Stimulated activated CD8-positive, alpha-beta memory T cell treated with anti-CD3 and anti-CD28 coated beads, Interleukin-7, amount 100 ng/mL, for 1 hour (primary cell): Measurements from ENCODE around the gene ATG7.
"Not testable (repeated sequence)": the region's sequence is repeated elsewhere in the genome, so short reads cannot be mapped to it uniquely, and the experiment has no call there.

Experiments
- DNase-seq, 2 donors: peaks; one replicate each; pipeline ENCODE4 v3.0.0-alpha.2; 2020; ENCODE audit warnings: low read depth in 2 of 2

The ATG7 gene

DNA sequence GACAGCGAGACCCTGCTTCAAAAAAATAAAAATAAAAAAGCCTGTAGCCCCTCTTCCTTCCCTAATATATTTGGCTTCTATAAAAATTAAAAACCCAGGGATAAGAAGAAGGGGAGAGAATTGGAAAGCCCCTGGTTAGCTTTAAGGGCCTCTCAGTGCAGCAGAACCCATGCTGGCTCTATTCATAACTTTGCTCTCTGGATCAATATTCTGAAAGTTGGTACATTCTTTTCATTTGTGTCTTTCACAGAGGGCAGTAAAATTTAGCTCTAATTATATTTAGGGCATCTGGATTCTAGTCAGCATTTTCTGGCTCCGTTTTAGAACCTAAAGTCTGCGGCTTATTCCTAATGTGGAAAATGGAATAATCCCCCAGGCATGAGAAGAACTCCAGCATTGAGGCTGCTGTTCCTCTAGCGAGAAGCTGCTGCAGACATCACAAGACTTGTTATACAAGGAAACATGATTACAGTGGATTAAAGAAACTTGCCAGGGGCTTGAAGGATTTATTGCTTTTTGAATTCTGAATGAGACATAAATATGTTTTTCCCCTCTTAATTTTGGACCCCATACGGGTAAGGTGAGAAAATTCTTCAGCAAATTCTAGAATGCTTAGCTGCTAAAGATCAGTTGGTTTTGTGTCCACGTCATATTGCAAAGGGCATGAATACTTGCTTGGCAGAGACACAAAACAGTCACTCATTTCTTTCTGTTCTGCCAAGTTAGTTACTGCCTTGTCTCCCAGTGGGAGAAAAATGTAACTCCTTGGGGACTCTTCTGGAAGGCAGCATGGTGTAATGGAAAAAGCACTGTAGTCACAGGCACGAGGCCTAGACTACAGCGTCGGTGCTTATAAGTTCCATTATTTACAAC is 193.8 kb downstream of the ATG7 start:
- no peak for DNase-seq

DNA sequence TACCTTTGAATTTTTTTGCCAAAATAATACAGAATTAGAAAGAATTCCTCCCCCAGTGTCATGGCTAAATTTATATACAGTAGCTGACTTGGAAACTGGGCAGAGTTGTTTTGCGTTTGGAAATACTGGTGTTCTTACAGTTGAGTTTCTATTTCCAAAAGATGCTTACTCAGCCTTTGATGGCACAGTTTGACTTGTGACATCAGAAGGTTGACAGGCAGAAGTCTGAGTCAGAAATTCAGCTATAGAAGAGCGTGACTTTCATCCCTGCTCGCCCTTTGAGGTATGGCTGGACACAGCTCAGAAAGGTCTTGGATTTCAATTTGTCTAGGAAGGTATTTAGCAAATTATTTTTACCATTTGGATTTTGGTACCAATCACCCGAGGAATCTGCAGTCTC is 195.7 kb downstream of the ATG7 start:
- no peak for DNase-seq

DNA sequence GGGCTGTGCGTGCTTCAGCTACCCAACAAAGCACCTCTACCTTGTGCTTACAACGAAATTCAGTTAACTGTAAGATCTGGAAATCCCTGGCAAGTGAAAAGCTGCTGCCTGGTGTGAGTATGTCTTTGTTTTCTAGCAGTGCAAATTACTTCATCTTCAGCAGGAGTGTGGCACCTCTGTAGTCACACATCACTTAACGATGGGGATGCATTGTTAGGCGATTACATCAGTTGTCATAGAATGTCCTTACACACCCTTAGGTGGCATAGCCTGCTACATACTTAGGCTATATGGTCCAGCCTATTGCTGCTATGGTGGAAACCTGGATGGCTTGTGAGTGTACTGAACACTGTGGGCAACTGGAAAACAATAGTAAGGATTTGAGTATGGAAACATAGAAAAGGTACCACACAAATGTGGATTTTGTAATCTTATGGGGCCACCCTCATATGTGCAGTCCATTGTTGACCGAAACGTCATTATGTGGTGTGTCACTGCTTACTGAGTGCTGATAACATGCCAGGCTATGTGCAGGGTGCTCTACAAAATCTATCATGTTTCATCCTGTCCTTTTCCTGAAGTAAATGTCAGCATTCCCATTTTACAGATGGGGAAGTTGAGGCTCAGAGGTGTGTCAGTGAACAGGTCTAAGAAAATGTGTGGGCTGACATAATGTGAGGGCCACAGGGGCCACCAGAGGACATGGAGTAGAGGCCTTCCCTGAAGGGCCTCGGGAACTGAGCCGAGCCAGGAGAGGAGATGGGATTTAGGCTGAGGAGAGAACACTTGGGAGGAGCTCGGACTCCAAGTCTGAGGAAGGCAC is 198.0 kb downstream of the ATG7 start:
- DNase-seq = no peak

DNA sequence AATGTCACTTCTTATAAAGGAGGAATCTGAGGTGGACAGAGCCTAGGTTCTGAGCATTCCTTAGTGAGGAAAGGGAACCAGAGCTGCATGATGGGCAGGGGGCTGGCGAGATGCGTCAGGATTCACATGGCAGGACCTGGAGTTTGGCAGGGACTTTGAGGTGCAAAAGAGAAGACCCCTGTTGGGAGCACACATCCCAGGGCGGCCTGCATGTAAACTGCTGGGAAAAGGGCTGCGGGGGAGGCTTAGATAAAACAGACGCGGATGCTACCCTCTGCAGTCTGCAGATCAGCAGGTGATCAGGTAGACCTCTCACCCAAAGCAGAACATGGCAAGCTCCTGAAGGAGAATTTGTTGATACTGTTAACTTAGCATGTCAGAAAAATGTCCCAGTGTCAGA is 203.1 kb downstream of the ATG7 start:
- DNase-seq = no peak

DNA sequence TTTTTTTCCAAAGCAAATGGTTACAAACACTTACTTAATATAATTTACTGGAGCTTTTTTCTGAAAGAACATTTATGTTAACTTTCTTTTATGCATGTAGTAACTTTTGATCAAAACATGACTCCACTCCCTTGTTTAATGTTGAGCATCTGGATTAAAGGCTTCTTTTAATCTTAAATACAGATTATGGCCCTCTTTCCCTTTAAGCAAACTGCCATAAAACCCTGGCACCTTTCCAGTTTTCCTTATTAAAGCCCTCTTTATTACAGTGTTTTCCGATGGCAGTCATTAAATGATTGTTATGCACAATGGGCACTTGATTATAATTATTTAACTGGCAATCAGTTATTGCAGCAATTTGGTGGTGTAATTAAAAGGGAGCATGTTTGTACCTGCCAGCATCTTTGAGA is 204.5 kb downstream of the ATG7 start:
- DNase-seq = no peak

DNA sequence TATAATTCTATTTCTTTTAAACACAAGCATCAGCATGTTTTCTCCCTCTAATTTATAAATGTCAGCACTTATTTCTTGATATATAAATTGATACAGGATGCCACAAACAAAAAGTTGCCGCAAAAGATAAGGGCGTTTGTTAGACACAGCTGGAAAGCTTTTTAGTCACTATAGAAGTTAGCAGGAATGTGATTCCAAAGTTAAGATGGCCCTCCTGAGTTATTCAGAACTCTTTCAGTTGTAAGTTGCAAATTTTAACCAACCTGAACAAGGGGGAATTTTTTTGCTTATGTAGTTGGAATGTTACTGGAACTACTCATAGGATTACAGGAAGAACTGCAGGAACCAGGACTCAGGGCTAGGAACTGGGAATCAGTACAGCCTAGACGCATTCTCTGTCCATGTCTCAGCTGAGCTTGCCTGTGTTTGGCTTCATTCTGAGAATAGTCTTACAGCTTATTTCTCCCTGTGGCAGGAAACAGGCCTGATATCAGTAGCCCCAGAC is 205.3 kb downstream of the ATG7 start:
- no peak for DNase-seq

DNA sequence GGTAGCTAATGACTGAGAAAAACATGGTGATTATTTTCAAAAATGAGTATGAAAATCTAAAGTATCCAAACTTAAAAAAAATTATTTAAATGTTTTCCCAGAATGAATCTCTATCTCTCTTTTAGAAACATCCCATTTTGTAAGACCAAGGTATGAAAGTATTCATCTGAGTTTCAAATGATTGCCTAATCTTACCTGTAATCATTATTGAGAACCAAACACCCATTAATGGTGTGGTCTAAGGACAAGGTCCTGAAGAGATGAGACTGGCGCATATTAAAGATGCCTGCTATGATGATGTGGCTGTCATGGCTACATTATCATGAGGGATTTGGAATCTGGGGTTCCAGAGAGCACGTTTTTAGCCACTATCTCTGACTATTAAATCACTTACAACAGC is 206.0 kb downstream of the ATG7 start:
- no peak for DNase-seq

DNA sequence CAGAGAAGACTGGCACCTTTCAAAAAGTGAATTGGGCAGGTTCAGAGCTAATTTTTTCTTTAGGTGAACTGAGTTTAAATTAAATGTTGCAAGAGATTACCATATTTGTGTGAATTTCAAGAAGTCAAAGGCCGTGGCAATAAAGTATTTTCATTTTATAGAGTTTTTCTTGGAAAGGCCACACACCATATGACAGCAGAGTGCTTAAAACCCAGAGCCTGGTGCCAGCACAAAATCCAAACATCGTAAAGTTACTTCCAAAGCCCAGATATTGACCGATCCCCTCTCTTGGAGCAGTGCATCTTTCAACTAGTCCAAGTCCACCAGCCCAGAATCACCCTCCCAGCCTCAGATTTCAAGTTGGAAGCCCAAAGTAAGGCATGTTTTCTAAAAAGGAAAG is 207.0 kb downstream of the ATG7 start:
- no peak for DNase-seq

DNA sequence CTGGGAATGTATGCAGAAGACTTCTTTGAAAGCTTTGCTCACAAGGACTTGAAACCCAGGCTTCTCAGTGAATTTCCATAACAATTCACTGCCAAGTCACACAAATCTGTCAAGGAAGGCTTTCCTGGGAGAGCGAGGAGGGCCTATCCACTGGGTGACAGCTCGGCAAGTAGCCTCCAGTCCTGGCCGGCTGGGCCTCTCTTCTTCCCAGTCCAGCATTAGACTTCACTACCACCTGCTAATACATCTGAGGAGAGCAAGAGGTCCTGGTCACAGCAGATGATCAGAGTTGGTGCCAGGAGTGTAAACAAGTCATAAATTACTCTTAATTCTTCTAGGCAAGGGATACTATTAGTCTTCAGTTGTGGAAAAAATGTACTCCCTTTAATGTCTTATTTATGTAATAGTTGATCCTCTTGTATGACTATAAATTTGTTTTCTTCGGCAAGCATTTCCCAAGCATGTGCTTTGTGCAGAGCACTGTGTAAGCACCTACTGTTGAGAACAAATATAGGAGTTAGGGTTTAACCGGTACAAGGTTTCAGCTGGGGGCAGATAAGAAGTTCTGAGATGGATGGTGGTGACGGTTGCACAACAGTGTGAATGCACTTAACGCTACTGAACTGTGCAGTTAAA is 208.6 kb downstream of the ATG7 start:
- no peak for DNase-seq

DNA sequence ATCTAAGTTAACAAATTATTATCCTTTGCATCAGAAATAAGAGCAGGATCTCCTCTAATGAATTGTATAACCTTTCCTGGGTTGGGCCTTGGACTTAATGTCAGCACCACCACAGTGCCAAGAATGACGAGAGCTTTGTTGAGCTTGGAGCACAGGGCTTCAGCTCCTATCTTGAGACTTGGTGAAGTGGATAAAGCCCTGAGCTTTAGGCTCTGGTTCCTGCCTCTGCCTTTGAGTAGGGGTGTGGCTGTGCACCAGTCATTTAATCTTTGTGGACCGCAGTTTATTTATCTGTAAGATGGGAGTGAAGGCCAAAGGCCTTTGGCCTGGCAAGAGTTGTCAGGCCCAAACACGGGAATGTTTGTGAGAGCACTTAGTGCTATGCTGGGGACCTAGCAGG is 209.4 kb downstream of the ATG7 start:
- DNase-seq = no peak

DNA sequence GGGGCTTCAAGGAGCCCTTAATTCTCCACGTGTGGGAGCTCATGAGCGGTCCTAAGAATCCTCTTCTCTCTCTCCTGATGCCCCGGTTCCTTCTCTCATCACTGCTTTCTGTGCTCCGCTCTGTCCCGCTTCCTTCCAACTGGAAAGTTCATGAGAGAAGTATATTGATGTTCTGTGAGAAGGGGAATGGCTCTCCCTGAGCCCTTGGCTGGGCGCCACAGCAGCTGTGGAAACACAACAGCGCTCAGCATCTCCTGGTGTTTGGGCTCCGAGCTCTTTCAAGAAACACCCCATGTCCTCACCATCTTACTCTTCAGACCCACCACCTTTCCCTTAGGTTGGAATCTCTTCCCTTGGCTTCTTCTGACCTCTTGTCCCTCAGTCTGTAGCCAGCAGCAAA is 209.8 kb downstream of the ATG7 start:
- DNase-seq = no peak

DNA sequence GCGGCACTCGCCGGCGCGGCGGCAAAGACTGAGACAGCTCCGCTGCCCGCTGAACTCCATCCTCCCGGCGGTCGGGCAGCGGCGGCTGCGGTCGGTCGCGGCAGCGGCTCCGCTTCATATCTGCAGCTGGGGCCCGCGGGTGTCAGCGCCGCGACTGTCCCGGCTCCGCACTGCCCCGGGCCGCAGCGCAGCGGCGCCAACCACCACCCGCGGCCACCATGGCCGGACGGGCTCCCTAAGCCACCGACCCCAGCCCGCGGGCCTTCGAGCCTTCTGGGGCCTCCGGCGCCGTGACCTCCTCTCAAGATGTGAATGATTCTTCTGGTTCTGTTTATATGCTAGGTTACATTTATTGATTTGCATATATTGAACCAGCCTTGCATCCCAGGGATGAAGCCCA is 216.2 kb downstream of the ATG7 start:
- DNase-seq = not testable (repeated sequence)

DNA sequence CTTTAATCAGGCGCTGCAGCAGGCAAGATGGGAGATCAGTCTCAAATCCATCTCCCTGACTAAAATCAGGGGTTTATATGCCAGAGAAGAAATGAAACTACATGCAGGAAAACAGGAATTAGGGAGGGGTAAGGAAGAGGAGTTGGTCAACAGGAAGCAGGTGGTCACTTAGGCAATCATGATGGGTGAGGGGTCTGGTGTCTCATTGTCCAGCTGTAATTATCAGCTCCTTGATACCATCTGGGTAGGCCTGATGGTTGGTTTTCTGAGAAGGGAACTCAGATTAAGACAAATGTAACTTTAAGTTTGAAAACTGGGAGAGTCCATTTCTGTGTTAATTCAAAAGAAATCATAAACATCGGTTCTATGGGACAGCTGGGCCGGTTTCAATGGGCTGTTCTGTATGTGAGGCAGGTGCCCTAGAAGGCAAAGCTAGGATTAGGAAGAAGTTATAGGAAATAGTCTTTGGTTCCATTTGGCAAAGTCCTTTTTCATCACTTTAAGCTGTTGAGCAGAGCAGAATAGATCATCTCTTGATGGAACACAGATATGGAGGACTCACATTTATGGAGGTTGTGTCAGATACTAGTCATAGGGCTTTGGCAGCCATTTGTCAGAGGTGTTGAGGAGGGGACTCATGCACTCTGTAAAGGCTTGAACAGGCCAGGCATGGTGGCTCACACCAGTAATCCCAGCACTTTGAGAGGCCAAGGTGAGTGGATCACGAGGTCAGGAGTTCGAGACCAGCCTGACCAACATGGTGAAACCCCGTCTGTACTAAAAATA is 222.1 kb downstream of the ATG7 start:
- DNase-seq = no peak

DNA sequence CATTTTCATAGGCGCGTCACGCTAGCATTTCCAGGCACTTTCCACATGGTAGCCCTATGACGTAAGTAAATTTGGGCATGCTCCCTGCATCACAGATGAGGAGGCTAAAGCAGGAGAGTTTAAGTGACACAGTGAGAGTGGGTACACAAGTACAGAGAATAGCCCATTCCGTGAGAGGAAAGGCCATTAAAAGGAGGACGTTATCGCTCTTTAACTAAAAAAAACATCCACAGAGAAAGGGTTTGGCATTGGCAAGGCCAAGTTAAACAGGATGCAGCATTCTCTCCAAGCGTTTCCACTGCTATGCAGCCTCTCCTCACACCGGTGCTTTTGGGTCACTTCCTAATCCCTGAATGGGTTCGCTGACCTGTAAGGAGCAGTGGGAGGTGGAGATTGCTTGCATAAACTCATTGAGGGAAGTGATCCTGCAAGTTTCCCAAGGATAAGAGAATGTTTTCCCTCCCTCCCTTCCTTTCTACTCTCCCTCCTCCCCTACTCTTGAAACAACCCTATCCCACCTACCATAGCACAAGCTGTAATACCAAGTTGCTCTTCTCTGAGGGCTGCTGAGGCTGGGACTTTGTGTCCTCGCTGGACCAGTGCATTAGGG is 223.9 kb downstream of the ATG7 start:
- no peak for DNase-seq

DNA sequence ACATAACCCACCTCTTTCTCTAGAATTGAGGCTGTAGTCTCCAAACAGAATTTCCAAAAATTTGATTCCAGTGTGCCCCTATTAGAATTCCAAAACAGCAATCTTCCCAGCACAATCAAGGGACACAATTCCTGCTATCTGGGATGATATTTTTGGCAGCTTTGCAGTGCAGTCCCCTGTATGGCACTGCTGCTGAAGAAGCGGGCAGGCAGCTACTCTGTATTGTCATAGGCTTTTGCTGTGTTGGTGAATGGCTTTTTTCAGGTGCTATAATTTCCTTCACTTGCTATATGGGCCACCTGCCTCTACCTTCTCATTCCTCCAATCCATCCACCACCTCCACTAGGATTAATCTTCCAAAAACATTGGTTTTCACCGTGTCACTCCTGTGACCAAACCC is 226.0 kb downstream of the ATG7 start:
- DNase-seq = no peak

DNA sequence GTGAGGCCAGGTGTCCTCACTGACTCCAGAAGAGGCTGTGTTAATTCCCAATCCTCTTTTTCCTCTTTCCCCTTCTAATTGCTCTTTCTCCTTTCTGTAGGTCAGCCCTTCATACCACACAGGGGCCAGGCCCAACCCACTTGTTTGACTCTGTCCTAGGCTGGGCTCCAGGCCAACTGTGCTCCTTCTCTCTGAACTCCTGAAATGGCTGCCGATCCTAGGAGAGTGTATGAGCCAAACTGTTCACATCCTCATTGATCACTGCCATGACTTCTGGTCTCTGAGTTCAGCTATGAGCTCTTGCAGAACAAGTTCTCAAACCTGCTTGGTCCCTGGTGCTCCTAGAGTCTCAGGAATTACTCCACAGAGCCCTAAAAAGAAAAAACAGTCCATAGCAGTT is 226.4 kb downstream of the ATG7 start:
- DNase-seq = no peak

DNA sequence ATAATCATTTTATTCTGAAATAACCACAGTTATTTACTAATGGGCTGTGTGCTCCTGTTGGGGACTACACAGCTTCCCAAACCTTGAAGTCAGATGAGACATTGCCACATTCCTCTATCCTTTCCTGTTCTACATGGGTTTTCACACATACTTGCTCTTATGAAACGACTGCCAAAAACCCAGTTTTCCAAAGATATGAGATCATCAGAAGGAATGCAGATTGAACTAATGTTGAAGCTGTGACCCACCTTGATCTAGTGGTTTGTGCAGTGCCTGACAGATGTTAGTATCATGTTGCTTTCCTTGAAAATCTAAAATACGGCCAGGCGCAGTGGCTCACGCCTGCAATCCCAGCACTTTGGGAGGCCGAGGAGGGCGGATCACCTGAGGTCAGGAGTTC is 226.9 kb downstream of the ATG7 start:
- DNase-seq = no peak

DNA sequence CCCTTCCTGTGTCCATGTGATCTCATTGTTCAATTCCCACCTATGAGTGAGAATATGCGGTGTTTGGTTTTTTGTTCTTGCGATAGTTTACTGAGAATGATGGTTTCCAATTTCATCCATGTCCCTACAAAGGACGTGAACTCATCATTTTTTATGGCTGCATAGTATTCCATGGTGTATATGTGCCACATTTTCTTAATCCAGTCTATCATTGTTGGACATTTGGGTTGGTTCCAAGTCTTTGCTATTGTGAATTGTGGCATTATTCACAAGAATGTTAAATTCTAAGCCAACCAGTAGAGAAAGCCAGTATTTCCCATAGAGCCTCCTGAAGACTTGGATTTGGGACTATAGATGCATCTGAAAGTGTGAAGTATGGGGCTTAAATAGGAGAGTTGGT is 230.2 kb downstream of the ATG7 start:
- not testable (repeated sequence) for DNase-seq

DNA sequence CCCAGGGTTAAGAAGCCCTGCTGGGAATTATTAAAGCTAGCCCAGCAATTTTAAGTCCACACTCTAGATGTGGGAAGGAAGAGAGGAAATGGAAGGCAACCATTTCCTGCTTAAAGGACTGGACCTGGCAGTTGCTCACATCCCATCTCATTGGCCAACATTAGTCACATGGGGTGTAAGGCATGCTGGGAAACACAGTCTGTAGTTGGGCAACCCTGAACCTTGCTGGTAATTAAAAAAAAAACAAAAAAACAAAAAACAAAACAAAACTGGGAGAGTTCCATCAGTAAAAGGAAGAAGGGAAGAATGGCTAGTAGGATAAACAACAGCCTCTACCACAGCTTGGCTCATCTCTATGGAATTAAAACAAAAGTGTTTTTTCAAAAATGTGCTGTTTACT is 235.5 kb downstream of the ATG7 start:
- DNase-seq = no peak

DNA sequence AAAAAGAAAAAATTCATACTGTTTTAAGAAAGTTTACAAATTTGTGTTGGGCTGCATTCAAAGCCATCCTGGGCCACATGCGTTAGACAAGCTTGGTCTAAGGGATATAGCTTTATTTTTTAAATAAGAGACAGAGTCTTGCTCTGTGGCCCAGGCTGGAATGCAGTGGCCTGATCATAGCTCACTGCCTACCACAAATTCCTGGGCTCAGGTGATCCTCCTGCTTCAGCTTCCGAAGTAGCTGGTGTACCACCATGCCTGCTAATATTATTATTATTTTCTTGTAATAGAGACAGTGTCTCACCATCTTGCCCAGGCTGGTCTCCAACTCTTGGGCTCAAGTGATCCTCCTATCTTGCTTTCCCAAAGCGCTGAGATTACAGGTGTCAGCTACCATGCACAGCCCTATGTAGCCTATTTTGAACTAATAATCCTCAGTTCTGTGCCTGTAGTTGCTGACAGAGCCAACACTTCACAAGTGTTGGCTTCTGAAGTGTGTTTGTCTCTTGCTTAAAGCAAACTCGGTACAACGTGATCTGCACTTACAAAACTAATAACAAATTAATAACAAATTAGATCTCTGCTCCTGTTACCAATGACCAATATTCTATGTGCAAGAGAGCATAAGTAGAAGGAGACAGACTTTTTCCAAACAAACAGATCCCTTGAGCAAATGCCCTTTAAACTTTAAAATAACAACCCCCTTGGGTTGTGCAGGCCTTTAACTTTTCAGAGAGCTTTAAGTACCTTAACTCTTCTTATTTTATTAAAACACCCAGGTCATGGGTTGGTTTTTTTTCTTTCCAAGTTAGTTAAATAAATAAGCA is 236.4 kb downstream of the ATG7 start:
- no peak for DNase-seq
